Measurements from ENCODE around the gene APOB. TPM values are rescaled to one million over a fixed set of nuclear protein-coding genes. Genes with fewer than 3 reads are reported as not detected.

Gene APOB
- polyA plus RNA-seq, 4 donors: 0.90 to 2.1 (median 1.6) TPM

- no peak for DNase-seq (ENCODE audit: low read depth in 4 of 4, low spot score in 3 of 4)
Observed at GRCh38 chr2:21020031-21020667, 23.7 kb downstream of the APOB start.

GRCh38 chr2:21019678-21020021 lies 24.2 kb downstream of the APOB start:
- no peak for DNase-seq (ENCODE audit: low read depth in 4 of 4, low spot score in 3 of 4)

GRCh38 chr2:21019000-21019677 lies 24.7 kb downstream of the APOB start:
- DNase-seq (ENCODE audit: low read depth in 4 of 4, low spot score in 3 of 4): no peak

GRCh38 chr2:21018290-21018689 lies 25.6 kb downstream of the APOB start:
- DNase-seq (ENCODE audit: low read depth in 4 of 4, low spot score in 3 of 4): no peak

GRCh38 chr2:21017748-21018276 lies 26.1 kb downstream of the APOB start:
- no peak for DNase-seq (ENCODE audit: low read depth in 4 of 4, low spot score in 3 of 4)

GRCh38 chr2:21015281-21015645 lies 28.6 kb downstream of the APOB start:
- DNase-seq (ENCODE audit: low read depth in 4 of 4, low spot score in 3 of 4): no peak

GRCh38 chr2:21014364-21015280 lies 29.3 kb downstream of the APOB start:
- DNase-seq (ENCODE audit: low read depth in 4 of 4, low spot score in 3 of 4): no peak

- no peak for DNase-seq (ENCODE audit: low read depth in 4 of 4, low spot score in 3 of 4)
Observed at GRCh38 chr2:21013043-21013816, 30.6 kb downstream of the APOB start.

- DNase-seq (ENCODE audit: low read depth in 4 of 4, low spot score in 3 of 4): no peak
Observed at GRCh38 chr2:21012557-21012937, 31.3 kb downstream of the APOB start.

GRCh38 chr2:21011876-21012556 lies 31.9 kb downstream of the APOB start:
- DNase-seq (ENCODE audit: low read depth in 4 of 4, low spot score in 3 of 4): no peak

GRCh38 chr2:21011453-21011852 lies 32.4 kb downstream of the APOB start:
- DNase-seq (ENCODE audit: low read depth in 4 of 4, low spot score in 3 of 4): no peak

- no peak for DNase-seq (ENCODE audit: low read depth in 4 of 4, low spot score in 3 of 4)
Observed at GRCh38 chr2:21010813-21011439, 32.9 kb downstream of the APOB start.

GRCh38 chr2:21009662-21010225 lies 34.1 kb downstream of the APOB start:
- no peak for DNase-seq (ENCODE audit: low read depth in 4 of 4, low spot score in 3 of 4)

GRCh38 chr2:21008790-21009661 lies 34.8 kb downstream of the APOB start:
- no peak for DNase-seq (ENCODE audit: low read depth in 4 of 4, low spot score in 3 of 4)

- DNase-seq (ENCODE audit: low read depth in 4 of 4, low spot score in 3 of 4): no peak
Observed at GRCh38 chr2:21008014-21008789, 35.7 kb downstream of the APOB start.

GRCh38 chr2:21007129-21008013 lies 36.5 kb downstream of the APOB start:
- no peak for DNase-seq (ENCODE audit: low read depth in 4 of 4, low spot score in 3 of 4)

Measured in right renal pelvis (tissue), 4 donors.